CD4-positive, alpha-beta T cell (primary cell): ENCODE measurements around the gene RNASE13. TPM values are rescaled to one million over a fixed set of nuclear protein-coding genes. Genes with fewer than 3 reads are reported as not detected.

Experiments used
- ATAC-seq: fragments of 200-7000 bp; cut with Tn5 transposase; one replicate; pipeline ENCODE4 v1.10.0; 2022; ENCODE audit warnings: mild to moderate bottlenecking; ENCODE audit not compliant: poor library complexity
- CTCF ChIA-PET: fragments of 350-600 bp; sonication (Branson Sonifier 250); formaldehyde crosslinking; loops from one replicate; lab custom pipeline; 2021; ENCODE audit warnings: antibody characterized with exemption, inconsistent platforms; lab: Charles Lee
- POLR2A ChIA-PET: fragments of 350-600 bp; sonication (Branson Sonifier 250); formaldehyde crosslinking; loops from one replicate; lab custom pipeline; 2021; ENCODE audit warnings: antibody characterized with exemption, inconsistent platforms; lab: Charles Lee
- DNase-seq, 14 experiments: peaks; one replicate each; pipeline ENCODE4 v3.0.0-alpha.2; 2013 to 2020; ENCODE audit warnings: mixed read lengths in 2 of 14
- H3K27ac ChIP-seq, 2 donors: one replicate each; pipeline versions ENCODE4 v1.5.1 to v1.7.0; 2013; ENCODE audit warnings: low read length in 2 of 2, low read depth in 1 of 2, mild to moderate bottlenecking in 1 of 2
- H3K27me3 ChIP-seq, 2 experiments: 1 replicate in 1 of 2; 2 replicates in 1 of 2; pipeline versions ENCODE4 v1.6.1 to v1.7.0; 2013; ENCODE audit warnings: low read length in 2 of 2, control low read depth in 1 of 2, mild to moderate bottlenecking in 1 of 2, moderate library complexity in 1 of 2; ENCODE audit not compliant: insufficient read depth in 2 of 2, control insufficient read depth in 1 of 2
- H3K36me3 ChIP-seq: one replicate; pipeline ENCODE4 v1.6.1; 2013; ENCODE audit warnings: low read length, control low read depth; ENCODE audit not compliant: insufficient read depth
- H3K4me1 ChIP-seq: one replicate; pipeline ENCODE4 v1.6.1; 2013; ENCODE audit warnings: low read length, control low read depth; ENCODE audit not compliant: insufficient read depth
- H3K4me3 ChIP-seq: one replicate; pipeline ENCODE4 v1.5.1; 2013; ENCODE audit warnings: mild to moderate bottlenecking, low read length, moderate library complexity
- H3K9me3 ChIP-seq, 2 experiments: 1 replicate in 1 of 2; 2 replicates in 1 of 2; pipeline versions ENCODE4 v1.6.1 to v1.7.0; 2013; ENCODE audit warnings: low read length in 2 of 2, mild to moderate bottlenecking in 2 of 2, control low read depth in 1 of 2, moderate library complexity in 1 of 2; ENCODE audit not compliant: control insufficient read depth in 1 of 2, insufficient read depth in 1 of 2
- H3K27ac Mint-ChIP-seq: one replicate; pipeline ENCODE4 v1.8.0; 2020; ENCODE audit warnings: mixed read lengths
- H3K27me3 Mint-ChIP-seq: one replicate; pipeline ENCODE4 v1.8.0; 2021; ENCODE audit warnings: mixed read lengths
- H3K36me3 Mint-ChIP-seq: one replicate; pipeline ENCODE4 v1.8.0; 2021; ENCODE audit warnings: low read depth, mixed read lengths
- H3K4me1 Mint-ChIP-seq: one replicate; pipeline ENCODE4 v1.8.0; 2021; ENCODE audit warnings: low read depth, mixed read lengths
- H3K4me3 Mint-ChIP-seq: one replicate; pipeline ENCODE4 v1.8.0; 2020; ENCODE audit warnings: mild to moderate bottlenecking, mixed read lengths
- H3K9me3 Mint-ChIP-seq: one replicate; pipeline ENCODE4 v1.8.0; 2020; ENCODE audit warnings: mixed read lengths
- intact Hi-C, 2 experiments: fragments of 100-400 bp; cut with DNase I in 1 of 2; cut with micrococcal nuclease in 1 of 2; formaldehyde crosslinking; loops; one replicate each; pipeline versions ENCODE4 v1.15.1 to v1.9.0; 2023 to 2025; cut with DNase I, micrococcal nuclease
- total RNA-seq, 174 experiments: library from RNA in 2 of 174; stranded (reverse) in 2 of 174; gene quantifications; one replicate each; pipeline ENCODE4 v1.2.3 and lab custom pipeline; 2021 to 2026
- TF ChIP-seq, protein P1 (sequence below): fragments of 200-600 bp; IDR thresholded peaks from one replicate; pipeline ENCODE4 v1.8.0; 2022; ENCODE audit warnings: antibody characterized with exemption, mild to moderate bottlenecking

The RNASE13 gene
- total RNA-seq, 2 experiments from 2014 or later: not detected

DNA sequence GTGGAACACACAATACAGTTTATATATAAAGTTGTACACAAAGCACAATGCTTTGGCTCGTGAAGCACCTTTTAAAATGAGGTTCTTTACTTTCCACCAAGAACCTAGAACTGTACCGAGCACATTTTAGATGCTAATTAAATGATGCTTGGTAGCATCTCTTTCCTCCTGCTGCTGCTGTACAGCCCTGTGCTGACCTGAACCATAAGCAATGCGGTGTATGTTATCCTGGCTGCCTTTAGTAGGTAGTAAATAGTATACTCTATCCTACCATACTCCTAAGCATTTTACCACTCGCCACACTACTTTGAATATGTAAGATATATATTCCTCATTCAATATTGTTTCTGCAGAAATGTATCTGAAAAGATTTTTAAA is 20.1 kb upstream of the RNASE13 start:
- DNase-seq (no peak), ATAC-seq (no peak)
- no peaks in the 10 kb centered on the region for H3K9me3 ChIP-seq
- H3K27me3 ChIP-seq: no peaks in the 10 kb centered on the region
- no peak overlapping the region for H3K27ac ChIP-seq
- H3K4me1 ChIP-seq: no peaks in the 10 kb centered on the region
- no peaks in the 10 kb centered on the region for H3K36me3 ChIP-seq
- Mint-ChIP-seq H3K9me3 (no peaks in the 10 kb centered on the region), H3K4me3 (no peak overlapping the region), H3K27ac (no peak overlapping the region), H3K27me3 (peaks cover 14% of the 10 kb centered on the region), H3K36me3 (no peaks in the 10 kb centered on the region), H3K4me1 (no peaks in the 10 kb centered on the region)
- POLR2A ChIA-PET: no interaction called here
- TF ChIP-seq, protein P1, sequence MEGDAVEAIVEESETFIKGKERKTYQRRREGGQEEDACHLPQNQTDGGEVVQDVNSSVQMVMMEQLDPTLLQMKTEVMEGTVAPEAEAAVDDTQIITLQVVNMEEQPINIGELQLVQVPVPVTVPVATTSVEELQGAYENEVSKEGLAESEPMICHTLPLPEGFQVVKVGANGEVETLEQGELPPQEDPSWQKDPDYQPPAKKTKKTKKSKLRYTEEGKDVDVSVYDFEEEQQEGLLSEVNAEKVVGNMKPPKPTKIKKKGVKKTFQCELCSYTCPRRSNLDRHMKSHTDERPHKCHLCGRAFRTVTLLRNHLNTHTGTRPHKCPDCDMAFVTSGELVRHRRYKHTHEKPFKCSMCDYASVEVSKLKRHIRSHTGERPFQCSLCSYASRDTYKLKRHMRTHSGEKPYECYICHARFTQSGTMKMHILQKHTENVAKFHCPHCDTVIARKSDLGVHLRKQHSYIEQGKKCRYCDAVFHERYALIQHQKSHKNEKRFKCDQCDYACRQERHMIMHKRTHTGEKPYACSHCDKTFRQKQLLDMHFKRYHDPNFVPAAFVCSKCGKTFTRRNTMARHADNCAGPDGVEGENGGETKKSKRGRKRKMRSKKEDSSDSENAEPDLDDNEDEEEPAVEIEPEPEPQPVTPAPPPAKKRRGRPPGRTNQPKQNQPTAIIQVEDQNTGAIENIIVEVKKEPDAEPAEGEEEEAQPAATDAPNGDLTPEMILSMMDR: no peak
- intact Hi-C loops: no loop called here
- CTCF ChIA-PET: no interaction called here
- H3K4me3 ChIP-seq: no peak overlapping the region

DNA sequence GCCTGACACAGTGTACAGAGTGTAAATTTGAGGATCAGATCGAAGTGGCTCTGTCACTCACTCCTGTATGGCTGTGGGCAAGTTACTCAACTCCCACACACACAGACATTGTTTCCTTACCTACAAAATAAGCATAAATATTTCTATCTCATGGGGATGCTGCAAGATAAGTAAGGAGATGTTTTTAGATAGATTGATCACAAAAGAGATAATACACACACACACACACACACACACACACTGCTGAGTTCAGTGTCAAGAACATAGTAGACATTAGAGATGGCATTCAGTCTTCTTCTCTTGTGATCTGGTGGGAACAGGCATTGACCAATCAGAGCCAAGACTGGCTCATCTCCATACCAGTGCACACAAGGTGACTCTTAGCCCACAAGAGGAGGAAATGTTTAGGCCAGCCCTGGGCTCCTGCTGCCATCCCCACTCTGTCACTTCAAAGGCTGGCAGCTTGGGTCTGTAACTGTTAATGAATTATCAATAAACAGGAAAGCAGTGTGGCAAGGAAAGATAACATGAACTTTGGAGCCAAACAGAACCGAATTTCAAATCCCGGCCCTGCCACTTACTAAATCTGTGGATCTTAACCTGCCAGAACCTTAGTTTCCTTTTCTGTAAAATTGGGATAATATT is 19.6 kb upstream of the RNASE13 start:
- Mint-ChIP-seq H3K4me3 (no peak overlapping the region), H3K36me3 (no peaks in the 10 kb centered on the region), H3K27ac (no peak overlapping the region), H3K9me3 (no peaks in the 10 kb centered on the region), H3K4me1 (no peaks in the 10 kb centered on the region), H3K27me3 (peaks cover 12% of the 10 kb centered on the region)
- ATAC-seq (no peak), DNase-seq (no peak)
- H3K9me3 ChIP-seq: no peaks in the 10 kb centered on the region
- ChIA-PET CTCF (no interaction called here), POLR2A (no interaction called here)
- H3K4me3 ChIP-seq: no peak overlapping the region
- intact Hi-C loops: no loop called here
- no peak overlapping the region for H3K27ac ChIP-seq
- TF ChIP-seq, protein P1: no peak
- no peaks in the 10 kb centered on the region for H3K4me1 ChIP-seq
- no peaks in the 10 kb centered on the region for H3K36me3 ChIP-seq
- no peaks in the 10 kb centered on the region for H3K27me3 ChIP-seq

- no peaks in the 10 kb centered on the region for H3K36me3 Mint-ChIP-seq
Measured at GRCh38 chr14:21053184-21054122, 18.8 kb upstream of the RNASE13 start.

More at GRCh38 chr14:21053184-21054122, 18.8 kb upstream of the RNASE13 start:
- Histone ChIP-seq H3K27ac (no peak overlapping the region), H3K4me1 (no peaks in the 10 kb centered on the region), H3K4me3 (no peak overlapping the region), H3K9me3 (no peaks in the 10 kb centered on the region), H3K36me3 (no peaks in the 10 kb centered on the region), H3K27me3 (no peaks in the 10 kb centered on the region)
- intact Hi-C loops: no loop called here
- ChIA-PET CTCF (no interaction called here), POLR2A (no interaction called here)
- no peak for ATAC-seq
- Mint-ChIP-seq H3K27ac (no peak overlapping the region), H3K4me1 (no peaks in the 10 kb centered on the region), H3K4me3 (no peak overlapping the region), H3K27me3 (peaks cover 14% of the 10 kb centered on the region), H3K9me3 (no peaks in the 10 kb centered on the region)
- DNase-seq: no peak
- TF ChIP-seq, protein P1: no peak
